HG03280 (cell line): Measurements from ENCODE around the gene RAB20.
"Not testable (repeated sequence)": the region's sequence is repeated elsewhere in the genome, so short reads cannot be mapped to it uniquely, and the experiment has no call there.

Experiments
- ATAC-seq: cut with Tn5 transposase; IDR thresholded peaks from one replicate; pipeline ENCODE4 v1.9.1; 2021; ENCODE audit warnings: mild to moderate bottlenecking, moderate library complexity; ENCODE audit not compliant: unreplicated experiment

RAB20 gene

DNA sequence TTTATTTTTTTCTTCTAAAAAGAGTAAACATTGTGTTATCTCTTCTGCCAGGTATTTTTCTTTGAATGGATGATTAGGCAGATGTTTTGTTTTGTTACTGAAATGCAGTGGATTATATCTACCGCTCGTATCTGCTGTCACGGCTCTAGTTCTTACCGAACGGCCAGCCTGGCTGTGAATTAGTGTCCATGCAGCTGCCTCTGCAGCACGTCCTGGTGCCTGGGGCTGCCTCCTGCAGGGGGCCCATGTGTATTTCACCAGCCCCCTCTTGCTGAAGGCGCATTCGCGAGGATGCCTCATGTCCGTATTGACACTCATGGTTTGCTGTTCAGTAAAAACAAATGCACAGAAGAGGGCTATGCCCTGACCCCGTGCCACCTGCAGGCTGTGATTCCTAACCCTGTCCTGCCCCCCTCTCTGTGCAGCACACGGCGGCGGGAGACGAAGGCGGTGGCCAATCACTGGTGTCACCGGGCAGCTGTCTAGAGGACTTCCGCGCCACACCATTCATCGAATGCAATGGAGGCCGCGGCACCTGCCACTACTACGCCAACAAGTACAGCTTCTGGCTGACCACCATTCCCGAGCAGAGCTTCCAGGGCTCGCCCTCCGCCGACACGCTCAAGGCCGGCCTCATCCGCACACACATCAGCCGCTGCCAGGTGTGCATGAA lies 49.9 kb downstream of the RAB20 start:
- no peak for ATAC-seq

- ATAC-seq, result no peak
These were observed 51.3 kb downstream of the RAB20 start for GRCh38 chr13:110509971-110510786.

- ATAC-seq, result no peak
These were observed 52.0 kb downstream of the RAB20 start for GRCh38 chr13:110509478-110509926.

GRCh38 chr13:110507678-110508381 lies 53.7 kb downstream of the RAB20 start:
- ATAC-seq, result no peak

DNA sequence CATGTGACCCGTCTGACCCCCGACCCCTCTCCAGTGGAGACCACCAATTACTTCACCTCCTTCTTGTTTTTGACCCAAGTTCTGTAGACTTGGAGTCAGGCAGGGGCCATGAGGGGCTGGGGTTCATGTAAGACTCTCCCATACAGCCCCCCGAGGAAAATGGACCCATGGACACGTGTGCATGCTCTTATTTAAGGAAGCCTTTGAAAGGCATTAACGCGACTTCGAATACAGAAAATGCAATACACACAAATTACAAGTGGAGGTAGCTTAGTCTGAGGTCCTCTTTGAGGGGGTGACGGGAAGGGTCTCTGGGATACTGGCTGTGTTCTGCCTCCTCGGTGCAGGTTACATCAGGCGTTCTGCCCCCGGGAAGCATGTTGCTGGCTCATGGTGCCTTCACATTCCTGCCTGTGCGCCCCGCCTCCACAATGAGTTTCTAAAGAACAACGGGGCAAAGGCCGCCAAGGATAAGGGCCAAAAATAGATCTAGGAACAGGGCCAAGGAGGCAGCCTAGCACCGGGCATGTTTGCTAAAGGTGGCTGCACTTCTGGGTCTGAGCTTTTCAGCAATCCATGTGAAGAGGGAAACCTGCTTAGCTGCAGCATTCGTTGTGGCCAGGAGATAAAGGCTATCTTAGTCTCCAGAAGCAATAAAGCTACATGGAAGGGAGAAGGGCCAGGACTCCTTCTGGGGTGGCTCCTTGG lies 54.5 kb downstream of the RAB20 start:
- ATAC-seq, result no peak

GRCh38 chr13:110506396-110506795 lies 55.1 kb downstream of the RAB20 start:
- ATAC-seq, result no peak

DNA sequence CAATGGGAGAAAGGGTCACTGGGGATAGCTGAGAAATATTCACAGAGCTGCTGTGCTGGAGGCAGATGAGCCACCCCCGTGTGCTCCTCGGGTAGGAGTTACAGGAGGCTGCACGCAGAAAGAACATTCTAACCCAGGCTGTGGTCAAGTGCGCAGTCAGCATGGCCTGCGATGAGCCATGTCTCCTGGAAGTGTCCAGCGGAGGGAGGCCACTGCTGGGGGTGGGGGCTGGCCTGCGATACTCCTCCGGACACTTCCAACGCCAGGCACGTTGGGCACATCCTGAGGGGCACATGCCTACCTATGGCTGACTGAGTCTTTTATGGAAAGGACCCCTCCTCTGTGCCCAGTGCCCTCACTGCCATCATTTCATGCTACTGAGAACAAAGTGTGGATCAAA lies 55.9 kb downstream of the RAB20 start:
- no peak for ATAC-seq

DNA sequence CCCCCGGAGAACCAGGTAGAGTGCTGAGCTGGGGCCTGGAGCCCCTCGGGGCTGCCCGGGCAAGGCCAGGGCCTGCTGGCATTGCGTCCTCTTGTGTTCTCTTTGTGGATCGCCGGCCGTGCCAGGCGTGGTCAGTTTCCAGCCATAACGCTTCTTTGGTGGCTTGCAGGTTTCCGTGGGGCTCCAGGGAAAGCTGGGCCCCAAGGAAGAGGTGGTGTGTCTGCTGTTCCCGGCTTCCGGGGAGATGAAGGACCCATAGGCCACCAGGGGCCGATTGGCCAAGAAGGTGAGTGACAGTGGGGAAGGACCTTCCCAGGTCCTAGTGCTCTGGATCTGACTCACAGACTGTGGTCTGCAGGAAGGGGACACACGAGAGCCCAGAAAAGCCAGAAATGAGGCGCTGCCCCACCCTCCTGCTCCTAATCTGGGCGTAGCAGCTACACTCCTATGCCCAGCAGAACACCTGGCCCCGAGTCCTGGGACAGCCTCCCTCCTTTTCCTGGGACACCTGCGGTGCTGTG lies 57.5 kb downstream of the RAB20 start:
- no peak for ATAC-seq

DNA sequence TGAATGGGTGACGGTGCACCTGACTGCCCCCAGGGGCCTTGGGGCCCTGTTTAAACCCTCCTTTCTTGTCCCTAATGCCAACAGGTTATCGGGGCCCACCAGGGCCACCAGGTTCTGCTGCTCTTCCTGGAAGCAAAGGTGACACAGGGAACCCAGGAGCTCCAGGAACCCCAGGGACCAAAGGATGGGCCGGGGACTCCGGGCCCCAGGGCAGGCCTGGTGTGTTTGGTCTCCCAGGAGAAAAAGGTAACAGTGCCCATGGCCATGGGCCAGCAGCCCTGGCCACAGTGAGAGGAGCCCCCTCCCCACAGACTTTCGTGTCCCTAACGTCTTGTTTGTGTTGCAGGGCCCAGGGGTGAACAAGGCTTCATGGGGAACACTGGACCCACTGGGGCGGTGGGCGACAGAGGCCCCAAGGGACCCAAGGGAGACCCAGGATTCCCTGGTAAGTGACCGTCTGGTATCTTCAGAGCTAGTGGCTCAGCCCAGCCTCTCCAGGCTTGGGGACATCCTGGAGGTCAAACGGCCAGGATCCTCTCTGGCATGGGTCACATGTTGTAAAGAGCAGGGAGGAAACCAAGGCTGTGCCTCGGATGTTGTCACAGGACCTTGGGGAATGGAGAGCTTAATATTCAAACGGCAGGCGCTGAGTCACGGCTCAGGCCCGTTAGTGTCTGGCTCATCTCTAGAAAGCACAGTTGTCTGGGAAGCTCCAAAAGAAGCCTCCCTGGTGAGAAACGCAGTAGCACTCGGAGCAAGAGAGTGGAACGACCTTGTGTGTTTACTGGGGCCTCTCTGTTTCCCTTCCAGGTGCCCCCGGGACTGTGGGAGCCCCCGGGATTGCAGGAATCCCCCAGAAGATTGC lies 58.3 kb downstream of the RAB20 start:
- no peak for ATAC-seq

- ATAC-seq, result no peak
These were observed 60.3 kb downstream of the RAB20 start for GRCh38 chr13:110501188-110501587.

- ATAC-seq, result no peak
These were observed 61.2 kb downstream of the RAB20 start for GRCh38 chr13:110500341-110500740.

- ATAC-seq, result no peak
These were observed 61.8 kb downstream of the RAB20 start for GRCh38 chr13:110499621-110500281.

DNA sequence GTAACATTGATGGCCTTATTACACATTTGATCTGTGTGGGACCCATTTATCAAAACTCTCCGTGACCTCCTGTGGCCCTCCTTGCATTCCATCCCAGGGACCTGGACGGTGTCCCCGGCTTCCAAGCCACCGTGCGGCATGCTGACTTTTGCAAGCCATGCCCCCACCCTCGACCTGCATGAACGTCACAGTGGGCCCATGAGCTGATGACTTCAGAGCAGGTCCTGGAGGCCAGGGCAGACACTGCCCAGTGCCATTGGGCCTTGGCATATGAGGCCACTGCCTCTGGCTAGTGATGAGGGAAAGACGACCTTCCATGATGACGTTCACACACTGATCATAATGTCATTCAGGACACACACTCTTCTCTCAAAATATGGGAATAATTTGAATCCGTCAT lies 62.8 kb downstream of the RAB20 start:
- no peak for ATAC-seq

DNA sequence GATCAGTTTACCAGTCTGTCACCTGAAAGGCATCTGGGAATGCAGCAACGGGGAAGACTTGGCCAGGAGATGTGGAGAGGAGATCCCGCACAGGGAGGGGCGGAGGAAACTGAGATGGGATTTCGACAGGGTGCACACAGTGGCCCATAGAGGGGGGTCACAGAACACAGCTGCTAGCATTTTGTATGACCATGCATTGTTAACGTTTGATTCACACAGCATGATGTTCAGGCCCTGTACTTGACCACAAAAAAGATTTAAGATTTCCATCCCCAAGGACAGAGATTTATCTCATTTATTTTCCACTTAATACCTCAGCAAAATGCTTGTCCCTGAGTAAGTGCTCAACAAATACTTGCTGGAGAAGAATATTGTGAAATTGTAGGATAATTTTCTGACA lies 63.2 kb downstream of the RAB20 start:
- no peak for ATAC-seq

DNA sequence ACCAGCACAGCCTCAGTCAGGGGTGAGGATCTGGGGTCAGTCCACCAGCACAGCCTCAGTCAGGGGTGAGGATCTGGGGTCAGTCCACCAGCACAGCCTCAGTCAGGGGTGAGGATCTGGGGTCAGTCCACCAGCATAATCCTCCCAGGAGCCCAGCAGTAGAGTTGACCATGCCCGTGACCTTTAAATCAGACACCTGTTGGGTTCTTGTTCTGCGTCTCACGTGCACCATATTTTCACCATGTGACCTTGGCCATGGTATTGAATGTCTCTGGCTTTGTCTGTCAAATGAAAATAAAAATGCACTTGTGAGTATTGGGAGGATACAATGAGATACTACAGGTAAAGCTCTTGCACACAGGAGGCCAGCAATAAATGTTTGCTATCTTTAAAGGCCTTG lies 63.6 kb downstream of the RAB20 start:
- ATAC-seq, result not testable (repeated sequence)

DNA sequence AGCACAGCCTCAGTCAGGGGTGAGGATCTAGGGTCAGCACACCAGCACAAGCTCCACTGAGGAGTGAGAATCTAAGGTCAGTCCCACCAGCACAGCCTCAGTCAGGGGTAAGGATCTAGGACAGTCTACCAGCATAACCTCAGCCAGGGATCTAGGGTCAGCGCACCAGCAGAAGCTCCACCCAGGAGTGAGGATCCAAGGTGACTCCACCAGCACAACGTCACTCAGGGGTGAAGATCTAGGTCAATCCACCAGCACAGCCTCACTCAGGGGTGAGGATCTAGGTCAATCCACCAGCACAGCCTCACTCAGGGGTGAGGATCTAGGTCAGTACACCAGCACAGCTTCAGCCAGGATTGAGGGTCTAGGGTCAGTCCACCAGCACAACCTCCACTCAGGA lies 64.5 kb downstream of the RAB20 start:
- no peak for ATAC-seq

DNA sequence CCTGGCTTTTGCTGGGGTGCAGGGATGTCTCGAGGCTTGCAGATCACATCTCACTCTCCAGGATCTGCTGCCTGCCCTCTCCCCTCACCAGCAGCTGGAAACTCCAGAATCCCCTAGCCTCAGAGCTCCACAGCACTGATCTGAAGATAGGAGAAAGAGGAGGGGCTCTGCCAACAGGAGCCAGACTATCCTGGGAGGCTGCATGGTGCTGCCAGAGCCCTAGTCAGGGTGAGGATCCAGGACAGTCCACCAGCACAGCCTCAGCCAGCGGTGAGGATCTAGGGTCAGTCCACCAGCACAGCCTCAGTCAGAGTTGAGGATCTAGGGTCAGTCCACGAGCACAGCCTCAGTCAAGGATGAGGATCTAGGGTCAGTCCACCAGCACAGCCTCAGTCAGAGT lies 65.2 kb downstream of the RAB20 start:
- ATAC-seq, result no peak

GRCh38 chr13:110495881-110496280 lies 65.6 kb downstream of the RAB20 start:
- no peak for ATAC-seq

DNA sequence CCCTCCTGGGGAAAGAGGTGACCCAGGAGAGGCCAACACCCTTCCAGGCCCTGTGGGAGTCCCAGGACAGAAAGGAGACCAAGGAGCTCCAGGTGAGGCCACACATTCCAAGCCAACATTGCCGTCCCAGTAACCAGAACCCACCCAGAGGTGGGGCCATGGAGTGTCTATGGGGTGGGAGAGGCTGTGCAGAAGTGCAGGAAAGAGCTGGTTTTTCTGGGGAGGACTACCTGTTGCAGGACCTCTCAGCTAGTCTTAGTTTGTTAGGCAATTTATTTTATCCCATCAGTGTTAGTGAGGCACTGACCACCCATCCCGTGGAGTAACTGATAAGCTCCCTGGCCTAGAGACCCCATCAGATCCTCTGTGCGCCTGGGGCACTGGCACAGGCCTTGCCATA lies 66.1 kb downstream of the RAB20 start:
- ATAC-seq, result no peak
